HuH-7 (cell line): ENCODE results near the gene TBCK.
A peak's percentile ranks its signal among the peaks of the same experiment; 100 is the strongest.
"Not testable (repeated sequence)": the region's sequence is repeated elsewhere in the genome, so short reads cannot be mapped to it uniquely, and the experiment has no call there.

ENCODE experiments used
- DNase-seq: peaks from one replicate; pipeline ENCODE4 v3.0.0; 2011; ENCODE audit warnings: low spot score

Gene TBCK

GRCh38 chr4:106321168-106321567 lies 5.2 kb upstream of the TBCK start:
- not testable (repeated sequence) for DNase-seq

GRCh38 chr4:106320235-106320634 lies 4.2 kb upstream of the TBCK start:
- no peak for DNase-seq

GRCh38 chr4:106318511-106318910 lies 2.5 kb upstream of the TBCK start:
- no peak for DNase-seq

GRCh38 chr4:106317815-106318214 lies 1.8 kb upstream of the TBCK start:
- DNase-seq, result no peak

- DNase-seq, result no peak
These were observed 882 bp upstream of the TBCK start for GRCh38 chr4:106316773-106317409.

- no peak for DNase-seq
These were observed 487 bp downstream of the TBCK start for GRCh38 chr4:106315476-106315967.

- no peak for DNase-seq
These were observed 1.0 kb downstream of the TBCK start for GRCh38 chr4:106314960-106315359.

- DNase-seq, result no peak
These were observed 2.9 kb downstream of the TBCK start for GRCh38 chr4:106312997-106313522.

GRCh38 chr4:106312377-106312776 lies 3.6 kb downstream of the TBCK start:
- no peak for DNase-seq

GRCh38 chr4:106306561-106306960 lies 9.4 kb downstream of the TBCK start:
- no peak for DNase-seq

- DNase-seq, result no peak
These were observed 10.5 kb downstream of the TBCK start for GRCh38 chr4:106305435-106306055.

GRCh38 chr4:106304632-106305031 lies 11.4 kb downstream of the TBCK start:
- no peak for DNase-seq

- no peak for DNase-seq
These were observed 12.3 kb downstream of the TBCK start for GRCh38 chr4:106303548-106304281.

GRCh38 chr4:106302062-106302438 lies 14.0 kb downstream of the TBCK start:
- DNase-seq, result no peak

- no peak for DNase-seq
These were observed 14.5 kb downstream of the TBCK start for GRCh38 chr4:106301393-106302061.

- DNase-seq, result no peak
These were observed 16.0 kb downstream of the TBCK start for GRCh38 chr4:106299977-106300376.

GRCh38 chr4:106297245-106298035 lies 18.6 kb downstream of the TBCK start:
- DNase-seq, result no peak

- no peak for DNase-seq
These were observed 21.9 kb downstream of the TBCK start for GRCh38 chr4:106294062-106294461.

GRCh38 chr4:106291678-106292077 lies 24.3 kb downstream of the TBCK start:
- no peak for DNase-seq

- no peak for DNase-seq
These were observed 26.3 kb downstream of the TBCK start for GRCh38 chr4:106289737-106290136.

- DNase-seq, result peak; percentile 42
These were observed 28.5 kb downstream of the TBCK start for GRCh38 chr4:106287353-106287969.
